Measurements from ENCODE around the gene CTU2.

Gene CTU2

GRCh38 chr16:88697116-88697830 lies 9.0 kb upstream of the CTU2 start:
- DNase-seq (ENCODE audit: low spot score), result no peak

DNA sequence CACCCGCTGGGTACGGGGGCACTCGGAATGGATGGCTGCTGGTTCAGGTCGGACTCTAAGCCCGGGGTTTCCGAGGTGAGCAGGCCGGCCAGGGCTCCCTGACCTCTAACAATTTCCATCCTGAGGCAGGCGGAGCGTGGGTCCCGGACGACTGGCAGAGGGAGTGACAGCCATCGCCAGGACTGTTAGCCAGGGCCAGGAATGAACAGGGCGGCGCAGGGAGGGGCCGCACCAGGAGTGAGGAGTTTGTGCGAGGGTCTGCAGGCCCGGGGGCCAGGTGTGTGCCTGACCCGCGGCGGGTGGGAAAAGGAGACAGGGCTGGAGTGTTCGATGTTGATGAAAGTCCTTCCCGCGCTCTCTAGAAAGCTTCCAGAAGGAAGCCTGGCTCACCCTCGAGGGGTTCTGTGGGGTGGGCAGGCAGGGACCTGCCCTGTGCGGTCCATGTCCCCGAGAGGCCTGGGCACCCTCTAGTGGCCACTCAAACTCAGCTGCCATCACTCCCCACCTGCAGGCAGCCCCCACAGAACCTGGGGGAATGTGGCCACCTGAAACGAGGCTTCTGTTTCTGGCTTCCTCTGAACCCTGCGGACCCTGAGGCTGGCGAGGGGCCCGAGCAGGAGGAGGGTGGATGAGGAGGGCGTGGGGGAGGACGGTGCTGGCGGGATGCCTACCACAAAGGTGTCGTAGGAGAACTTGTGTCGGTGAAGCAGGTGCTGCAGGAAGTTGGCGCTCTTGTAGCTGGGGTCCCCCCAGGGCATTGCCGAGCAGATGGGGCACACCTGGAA lies 8.3 kb upstream of the CTU2 start:
- DNase-seq (ENCODE audit: low spot score), result no peak

DNA sequence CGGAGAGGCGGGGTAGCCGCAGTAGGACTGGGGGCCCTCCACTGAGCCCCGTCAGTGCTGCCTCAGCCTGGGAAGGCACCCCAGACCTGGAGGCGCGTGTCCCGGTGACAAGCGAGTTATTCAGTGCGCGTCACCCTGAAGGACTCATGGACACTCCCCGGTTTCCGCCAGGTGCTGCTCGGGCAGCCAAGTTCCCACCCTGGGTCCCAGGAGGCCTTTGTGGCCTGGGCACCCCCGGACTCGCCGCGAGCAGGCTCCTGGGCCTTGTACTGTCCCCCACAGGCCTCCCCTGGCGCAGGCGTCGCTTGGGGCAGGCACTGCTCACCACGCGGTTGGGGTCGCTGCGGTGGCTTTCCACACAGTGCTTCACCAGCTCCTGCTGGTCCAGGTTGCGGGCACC lies 7.7 kb upstream of the CTU2 start:
- DNase-seq (ENCODE audit: low spot score), result no peak

DNA sequence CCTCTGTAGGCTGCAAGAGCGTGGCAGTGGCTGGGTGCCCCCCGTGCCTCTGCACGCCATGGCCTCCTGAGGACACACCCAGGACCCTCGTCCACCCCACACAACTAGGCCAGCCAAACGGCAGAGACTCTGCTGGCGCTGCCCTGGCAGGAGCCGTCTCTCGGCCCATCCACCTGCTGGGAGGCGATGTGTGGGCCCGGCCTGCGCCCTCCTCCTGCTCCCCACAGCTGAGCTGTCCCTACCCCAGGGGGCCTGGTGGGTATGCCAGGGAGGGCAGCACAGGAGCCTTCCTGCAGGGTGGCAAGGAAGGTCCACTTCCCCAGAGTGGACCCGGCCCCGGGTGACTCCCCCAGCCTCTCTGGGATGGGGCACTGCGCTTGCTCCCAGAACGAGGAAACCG lies 7.1 kb upstream of the CTU2 start:
- no peak for DNase-seq (ENCODE audit: low spot score)

- DNase-seq (ENCODE audit: low spot score), result no peak
Measured at GRCh38 chr16:88700322-88700635, 6.0 kb upstream of the CTU2 start.

GRCh38 chr16:88700636-88701482 lies 5.4 kb upstream of the CTU2 start:
- DNase-seq (ENCODE audit: low spot score), result peak; percentile 94

- DNase-seq (ENCODE audit: low spot score), result no peak
Measured at GRCh38 chr16:88701581-88702370, 4.5 kb upstream of the CTU2 start.

DNA sequence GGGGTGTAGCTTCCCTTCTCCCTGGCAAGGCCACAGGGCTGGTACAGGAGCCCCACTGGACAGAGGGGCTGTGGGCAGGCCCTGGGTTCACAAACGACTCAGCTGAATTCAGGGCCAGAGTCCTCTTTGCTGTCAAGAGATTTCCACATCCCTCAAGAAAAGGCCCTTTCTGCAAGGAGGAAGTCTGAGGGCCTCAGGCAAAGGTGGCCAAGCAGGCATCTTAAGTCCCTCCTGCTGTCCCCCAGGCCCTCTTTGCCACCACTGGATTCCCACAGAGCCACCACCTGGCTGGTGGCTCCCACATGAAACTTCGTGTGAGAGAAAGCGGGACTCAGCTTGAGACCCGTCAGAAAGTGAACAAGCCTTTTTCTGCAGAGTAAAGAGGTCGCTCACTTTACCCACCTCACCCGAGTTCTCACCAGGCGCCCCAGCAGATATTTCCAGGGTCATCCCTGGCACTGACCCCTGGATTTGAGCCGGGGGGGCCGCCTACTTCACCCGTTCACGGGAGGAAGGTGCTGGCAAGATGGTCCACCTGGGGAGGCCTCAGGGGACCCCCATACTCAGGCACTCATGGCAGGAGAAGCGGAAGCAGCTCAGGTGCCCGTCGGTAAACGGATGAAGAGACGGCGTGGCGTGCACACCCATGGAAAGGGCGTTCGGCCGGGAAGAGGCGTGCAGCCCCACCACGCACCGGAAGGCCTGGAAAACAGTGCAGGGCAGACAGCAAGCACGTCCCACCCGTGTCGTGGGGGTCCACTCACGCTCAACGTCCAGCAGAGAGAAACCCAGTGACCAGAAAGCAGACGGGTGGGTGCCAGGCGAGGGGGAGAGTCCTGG lies 3.7 kb upstream of the CTU2 start:
- DNase-seq (ENCODE audit: low spot score), result no peak

- DNase-seq (ENCODE audit: low spot score), result peak; percentile 67
Measured at GRCh38 chr16:88703486-88704309, 2.6 kb upstream of the CTU2 start.

DNA sequence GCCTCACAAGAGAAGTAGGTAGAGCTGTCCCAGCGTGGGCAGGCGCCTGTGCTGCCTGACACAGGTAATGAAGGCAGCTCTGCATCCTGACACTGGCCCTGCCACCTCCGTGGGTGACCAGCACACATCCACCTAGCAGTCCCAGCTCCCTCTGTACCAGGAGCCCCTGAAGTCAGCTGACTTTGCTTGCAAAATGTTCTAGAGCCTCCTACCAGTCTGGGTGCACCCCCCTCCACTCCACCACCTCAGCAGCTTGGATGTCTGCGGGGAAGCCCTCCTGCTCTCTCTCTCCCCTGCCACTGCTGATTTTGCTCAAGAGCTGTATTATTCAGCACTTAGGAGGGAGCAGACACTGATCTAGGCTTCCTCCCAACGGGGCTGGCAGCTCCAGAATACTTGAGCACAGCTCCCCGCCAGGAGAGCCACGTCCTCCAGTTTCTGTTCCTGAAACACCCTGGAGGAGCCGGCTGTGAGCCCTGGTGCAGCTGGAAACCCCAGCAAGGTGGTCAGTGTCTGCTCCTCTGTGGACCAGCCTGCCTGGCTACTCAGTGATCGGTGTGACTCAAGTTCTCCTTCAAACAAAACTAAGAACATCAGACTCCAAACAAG lies 1.1 kb upstream of the CTU2 start:
- DNase-seq (ENCODE audit: low spot score), result no peak

DNA sequence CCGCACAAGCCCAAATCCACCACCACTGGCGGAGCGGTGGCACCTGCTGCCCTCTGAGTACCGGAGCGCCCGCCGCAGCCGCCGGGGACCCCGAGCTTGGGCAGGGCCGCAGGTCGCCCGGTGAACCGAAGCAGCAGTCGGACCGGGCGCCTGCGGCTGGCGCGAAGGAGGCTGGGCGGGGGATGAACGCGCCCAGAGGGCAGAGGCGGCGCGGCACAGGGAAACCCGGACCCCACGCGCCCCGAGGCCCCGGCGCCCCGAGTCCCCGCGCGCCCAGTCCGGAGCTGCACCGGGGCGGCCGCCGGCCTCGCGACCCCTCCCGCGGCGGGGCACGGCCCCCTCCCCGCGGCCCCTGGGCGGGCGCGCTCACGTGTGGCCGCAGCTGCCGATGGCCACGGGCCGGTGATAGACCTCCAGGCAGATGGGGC lies 488 bp upstream of the CTU2 start:
- no peak for DNase-seq (ENCODE audit: low spot score)

DNA sequence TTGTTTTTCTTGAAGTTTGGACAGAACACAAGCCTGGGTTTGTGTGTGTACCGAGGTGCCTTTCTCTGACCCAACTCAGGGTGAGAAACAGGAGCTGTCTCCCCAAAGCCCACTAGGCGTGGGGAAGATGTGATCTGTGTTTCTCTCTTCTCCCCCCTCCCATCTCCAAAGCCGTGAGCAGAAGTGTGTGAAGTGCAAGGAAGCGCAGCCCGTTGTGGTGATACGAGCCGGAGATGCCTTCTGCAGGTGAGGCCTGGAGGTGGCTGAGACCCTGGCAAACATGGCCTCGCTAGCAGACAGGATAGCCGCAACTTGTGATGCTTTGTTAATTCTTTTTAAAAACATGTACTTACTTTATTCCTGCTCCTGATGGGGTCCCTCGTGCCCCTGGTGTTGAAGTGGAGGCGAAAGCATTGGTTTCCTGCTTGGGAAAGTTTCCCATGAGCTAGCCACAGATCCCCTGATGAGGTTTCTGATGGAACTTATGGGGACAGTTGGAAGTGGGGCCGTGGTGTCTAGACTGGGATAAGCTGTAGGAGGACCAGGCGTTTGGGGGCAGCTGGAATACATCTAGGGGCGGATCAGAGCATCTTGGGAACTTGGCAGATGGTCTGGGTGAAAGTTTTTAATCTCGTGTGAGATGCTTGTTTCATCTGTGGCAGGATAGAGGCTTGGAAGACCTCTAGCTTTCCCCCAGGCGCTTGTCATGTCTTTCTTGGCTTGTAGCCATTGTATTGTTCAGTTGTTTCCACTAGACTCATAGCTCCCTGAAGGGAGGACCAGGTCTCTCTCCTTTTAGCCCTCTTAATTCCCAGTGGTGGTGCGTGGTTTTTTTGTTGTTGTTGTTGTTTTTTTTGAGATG lies 893 bp downstream of the CTU2 start:
- no peak for DNase-seq (ENCODE audit: low spot score)

DNA sequence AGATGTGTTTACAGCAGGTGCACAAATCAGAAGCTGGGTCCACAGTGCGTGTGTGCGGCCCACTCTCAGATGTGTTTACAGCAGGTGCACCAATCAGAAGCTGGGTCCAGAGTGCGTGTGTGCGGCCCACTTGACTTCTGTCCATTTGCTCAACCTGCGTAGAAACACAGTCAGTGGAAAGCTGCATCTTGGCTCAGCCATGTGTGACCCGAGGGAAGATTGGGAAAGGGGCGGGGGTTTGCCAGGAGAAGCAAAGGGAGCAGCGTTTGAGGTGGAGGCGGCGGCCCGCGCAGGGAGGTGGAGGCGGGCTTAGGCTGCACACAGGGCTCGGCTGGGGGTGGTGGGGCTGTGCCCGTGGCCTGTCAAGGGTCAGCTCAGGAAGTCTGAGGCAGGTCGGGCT lies 4.3 kb downstream of the CTU2 start:
- DNase-seq (ENCODE audit: low spot score), result no peak

DNA sequence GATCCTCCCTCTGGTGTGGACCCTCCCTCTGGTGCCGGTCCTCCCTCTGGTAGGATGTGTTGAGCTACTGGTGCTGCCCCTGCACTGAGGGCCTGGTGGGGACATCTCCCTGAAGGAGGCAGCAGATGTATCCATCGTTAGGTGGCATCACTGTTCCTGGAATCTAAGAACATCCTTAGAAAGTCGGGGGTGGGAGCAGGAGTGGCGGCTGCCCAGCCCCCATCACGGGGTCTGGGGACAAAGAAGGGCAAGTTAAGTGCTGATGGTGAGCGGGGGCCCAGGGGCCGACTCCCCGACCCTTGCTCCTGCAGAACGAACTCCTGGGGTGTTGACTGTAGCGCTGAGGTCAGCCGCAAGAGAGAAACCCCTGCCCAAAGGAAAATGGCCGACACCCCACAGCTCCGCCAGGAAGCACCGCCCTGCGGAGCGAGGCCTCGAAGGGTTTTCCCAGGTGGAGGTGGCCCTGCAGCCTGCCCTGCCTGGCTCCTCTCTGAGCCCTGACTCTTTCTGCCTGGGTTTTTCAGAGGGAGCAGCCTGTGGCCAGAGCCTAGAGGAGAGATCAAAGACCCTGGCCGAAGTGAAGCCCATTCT lies 5.5 kb downstream of the CTU2 start:
- DNase-seq (ENCODE audit: low spot score), result no peak

DNA sequence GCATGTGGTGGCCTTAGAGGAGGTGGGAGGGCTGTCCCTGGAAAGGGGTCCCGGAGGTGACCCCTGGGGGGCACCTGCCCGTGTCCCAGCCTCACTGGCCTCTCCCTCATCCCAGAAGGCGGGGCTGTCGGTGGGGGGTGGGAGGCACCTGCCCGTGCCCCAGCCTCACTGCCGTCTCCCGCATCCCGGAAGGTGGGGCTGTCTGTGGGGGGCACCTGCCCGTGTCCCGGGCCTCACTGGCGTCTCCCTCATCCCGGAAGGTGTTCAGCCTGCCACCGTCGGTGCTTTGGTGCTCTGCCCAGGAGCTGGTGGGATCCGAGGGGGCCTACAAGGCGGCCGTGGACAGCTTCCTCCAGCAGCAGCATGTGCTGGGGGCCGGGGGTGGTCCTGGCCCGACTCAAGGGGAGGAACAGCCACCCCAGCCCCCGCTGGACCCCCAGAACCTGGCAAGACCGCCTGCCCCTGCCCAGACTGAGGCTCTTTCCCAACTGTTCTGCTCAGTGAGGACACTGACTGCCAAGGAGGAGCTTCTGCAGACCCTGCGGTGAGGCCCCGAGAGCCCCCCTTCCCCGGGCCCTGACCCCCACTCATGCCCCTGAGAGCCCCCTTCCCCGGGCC lies 6.2 kb downstream of the CTU2 start:
- DNase-seq (ENCODE audit: low spot score), result no peak

DNA sequence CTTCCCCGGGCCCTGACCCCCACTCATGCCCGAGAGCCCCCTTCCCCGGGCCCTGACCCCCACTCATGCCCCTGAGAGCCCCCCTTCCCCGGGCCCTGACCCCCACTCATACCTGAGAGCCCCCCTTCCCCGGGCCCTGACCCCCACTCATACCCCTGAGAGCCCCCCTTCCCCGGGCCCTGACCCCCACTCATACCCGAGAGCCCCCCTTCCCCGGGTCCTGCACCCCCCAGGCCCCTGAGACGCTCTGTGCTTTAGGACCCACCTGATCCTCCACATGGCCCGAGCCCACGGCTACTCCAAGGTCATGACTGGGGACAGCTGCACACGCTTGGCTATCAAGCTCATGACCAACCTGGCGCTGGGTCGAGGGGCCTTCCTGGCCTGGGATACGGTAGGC lies 6.8 kb downstream of the CTU2 start:
- no peak for DNase-seq (ENCODE audit: low spot score)

- no peak for DNase-seq (ENCODE audit: low spot score)
Measured at GRCh38 chr16:88713568-88714419, 7.5 kb downstream of the CTU2 start.
